Epithelial cell of esophagus (primary cell): Measurements from ENCODE around the gene ROR2.
"Not testable (repeated sequence)": the region's sequence is repeated elsewhere in the genome, so short reads cannot be mapped to it uniquely, and the experiment has no call there.

ENCODE experiments used
- DNase-seq: peaks from one replicate; pipeline ENCODE4 v3.0.0; 2010; ENCODE audit warnings: low read depth
- H3K4me3 ChIP-seq: 2 replicates; pipeline ENCODE4 v1.5.1; 2011; ENCODE audit warnings: mild to moderate bottlenecking, low read length, control low read depth
- TF ChIP-seq, protein P1 (sequence below): IDR thresholded peaks from 2 replicates; pipeline ENCODE4 v1.5.1; 2011; ENCODE audit warnings: low read depth, mild to moderate bottlenecking, low read length, control low read depth, inconsistent platforms; ENCODE audit not compliant: insufficient read depth; ENCODE audit errors: missing control alignments

Gene ROR2

DNA sequence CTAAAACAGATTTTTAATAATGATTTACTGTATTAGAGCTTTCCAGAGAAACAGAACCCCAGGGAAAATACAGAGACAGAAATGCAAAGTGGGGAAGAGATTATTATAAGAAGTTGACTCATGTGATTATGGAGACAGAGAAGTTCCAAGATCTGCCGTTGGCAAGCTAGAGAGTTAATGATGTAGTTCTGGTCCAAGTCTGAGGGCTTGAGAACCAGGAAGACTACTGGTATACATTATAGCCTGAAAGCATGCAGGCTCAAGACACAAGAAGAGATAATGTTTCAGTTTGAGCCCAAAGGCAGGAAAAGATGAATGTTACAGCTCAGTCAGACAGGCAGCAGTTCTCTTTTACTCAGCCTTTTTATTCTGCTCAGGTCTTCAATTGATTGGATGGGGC is 427.5 kb downstream of the ROR2 start:
- TF ChIP-seq, protein P1, sequence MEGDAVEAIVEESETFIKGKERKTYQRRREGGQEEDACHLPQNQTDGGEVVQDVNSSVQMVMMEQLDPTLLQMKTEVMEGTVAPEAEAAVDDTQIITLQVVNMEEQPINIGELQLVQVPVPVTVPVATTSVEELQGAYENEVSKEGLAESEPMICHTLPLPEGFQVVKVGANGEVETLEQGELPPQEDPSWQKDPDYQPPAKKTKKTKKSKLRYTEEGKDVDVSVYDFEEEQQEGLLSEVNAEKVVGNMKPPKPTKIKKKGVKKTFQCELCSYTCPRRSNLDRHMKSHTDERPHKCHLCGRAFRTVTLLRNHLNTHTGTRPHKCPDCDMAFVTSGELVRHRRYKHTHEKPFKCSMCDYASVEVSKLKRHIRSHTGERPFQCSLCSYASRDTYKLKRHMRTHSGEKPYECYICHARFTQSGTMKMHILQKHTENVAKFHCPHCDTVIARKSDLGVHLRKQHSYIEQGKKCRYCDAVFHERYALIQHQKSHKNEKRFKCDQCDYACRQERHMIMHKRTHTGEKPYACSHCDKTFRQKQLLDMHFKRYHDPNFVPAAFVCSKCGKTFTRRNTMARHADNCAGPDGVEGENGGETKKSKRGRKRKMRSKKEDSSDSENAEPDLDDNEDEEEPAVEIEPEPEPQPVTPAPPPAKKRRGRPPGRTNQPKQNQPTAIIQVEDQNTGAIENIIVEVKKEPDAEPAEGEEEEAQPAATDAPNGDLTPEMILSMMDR: no peak
- DNase-seq: no peak
- no peak overlapping the region for H3K4me3 ChIP-seq

DNA sequence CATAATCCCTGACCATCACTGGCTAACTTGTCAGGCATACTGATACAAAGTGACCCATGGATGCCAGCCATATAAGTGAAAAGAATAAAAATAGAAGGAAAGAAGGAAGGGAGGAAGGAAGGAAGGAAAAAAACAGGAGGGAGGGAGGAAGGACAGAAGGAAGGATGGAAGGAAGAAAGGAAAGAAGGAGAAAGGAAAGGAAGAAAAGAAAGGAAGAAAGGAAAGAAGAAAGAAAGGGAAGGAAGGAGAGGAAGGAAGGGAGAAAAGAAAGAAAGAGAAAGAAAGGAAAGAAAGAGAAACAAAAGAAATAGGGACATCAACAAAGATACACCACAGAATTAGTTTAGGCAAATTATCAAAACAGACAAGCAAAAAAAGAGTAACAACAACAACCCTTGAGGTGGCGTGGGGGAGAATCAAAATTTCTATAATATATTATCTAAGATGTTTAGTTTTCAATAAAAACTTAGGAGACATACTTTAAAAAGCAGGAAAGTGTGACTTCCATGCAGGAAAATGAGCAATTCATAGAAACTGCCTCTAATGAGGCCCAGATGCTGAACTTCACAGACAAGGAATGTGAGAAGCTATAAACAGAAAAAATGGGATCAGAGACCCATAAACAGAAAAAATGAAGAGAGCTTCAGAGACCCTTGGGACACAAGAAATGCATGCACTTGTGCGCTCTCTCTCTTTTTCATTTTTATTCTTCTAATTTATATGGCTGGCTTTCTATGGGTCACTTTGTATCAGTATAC is 430.3 kb downstream of the ROR2 start:
- H3K4me3 ChIP-seq: no peak overlapping the region
- DNase-seq: no peak

DNA sequence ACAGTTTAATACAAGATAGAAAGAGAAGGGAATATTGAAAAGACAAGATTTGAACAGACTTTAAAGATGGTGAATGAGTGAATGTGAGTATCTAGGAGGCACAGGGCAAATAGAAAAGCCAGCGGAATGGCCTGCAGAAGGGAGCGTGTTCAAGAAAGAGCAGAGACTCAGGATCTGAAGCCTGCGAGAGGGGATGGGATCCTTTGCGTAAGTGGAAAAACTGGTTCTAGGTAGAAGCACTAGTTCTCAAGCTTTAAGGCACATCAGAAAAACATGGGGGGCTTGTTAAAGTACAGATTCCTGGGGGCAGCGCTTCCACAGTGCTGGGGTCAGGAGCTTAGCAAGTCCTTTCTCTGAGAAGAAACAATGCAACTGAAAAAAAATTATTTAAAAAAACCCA is 431.6 kb downstream of the ROR2 start:
- DNase-seq: no peak
- H3K4me3 ChIP-seq: no peak overlapping the region
- TF ChIP-seq, protein P1: no peak

More for the DNA sequence above, 430.3 kb downstream of the ROR2 start:
- TF ChIP-seq, protein P1: no peak

DNA sequence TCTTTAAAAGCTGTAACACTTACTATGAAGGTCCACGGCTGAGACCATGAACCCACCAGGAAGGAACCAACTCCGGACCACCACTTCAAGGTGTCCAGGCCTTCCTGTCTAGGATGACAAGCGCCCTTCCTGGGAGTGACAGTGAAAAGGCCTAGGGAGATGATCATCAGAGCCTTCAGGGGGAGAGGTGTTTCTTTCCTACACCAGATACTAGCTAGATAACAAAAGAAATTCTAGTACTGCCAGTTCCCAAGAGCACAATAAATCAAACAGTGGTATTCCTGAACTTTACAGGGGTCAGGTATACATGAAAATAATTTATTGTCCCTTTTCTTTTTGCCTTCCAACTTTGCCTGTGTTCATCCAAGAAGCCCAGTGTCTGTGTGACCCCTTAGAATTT is 432.2 kb downstream of the ROR2 start:
- H3K4me3 ChIP-seq: no peak overlapping the region
- no peak for DNase-seq
- TF ChIP-seq, protein P1: no peak

DNA sequence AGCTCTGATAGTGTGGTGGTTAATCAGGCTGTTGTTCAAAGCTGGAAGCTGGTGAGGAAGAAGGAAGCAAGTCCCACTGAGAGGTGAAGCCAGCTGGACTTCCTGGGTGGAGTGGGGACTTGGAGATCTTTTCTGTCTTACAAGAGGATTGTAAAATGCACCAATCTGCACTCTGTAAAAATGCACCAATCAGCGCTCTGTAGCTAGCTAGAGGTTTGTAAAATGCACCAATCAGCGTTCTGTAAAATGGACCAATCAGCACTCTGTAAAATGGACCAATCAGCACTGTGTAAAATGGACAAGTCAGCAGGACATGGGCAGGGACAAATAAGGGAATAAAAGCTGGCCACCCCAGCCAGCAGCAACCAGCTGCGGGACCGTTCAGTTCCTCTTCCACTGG is 432.7 kb downstream of the ROR2 start:
- not testable (repeated sequence) for DNase-seq, H3K4me3 ChIP-seq

DNA sequence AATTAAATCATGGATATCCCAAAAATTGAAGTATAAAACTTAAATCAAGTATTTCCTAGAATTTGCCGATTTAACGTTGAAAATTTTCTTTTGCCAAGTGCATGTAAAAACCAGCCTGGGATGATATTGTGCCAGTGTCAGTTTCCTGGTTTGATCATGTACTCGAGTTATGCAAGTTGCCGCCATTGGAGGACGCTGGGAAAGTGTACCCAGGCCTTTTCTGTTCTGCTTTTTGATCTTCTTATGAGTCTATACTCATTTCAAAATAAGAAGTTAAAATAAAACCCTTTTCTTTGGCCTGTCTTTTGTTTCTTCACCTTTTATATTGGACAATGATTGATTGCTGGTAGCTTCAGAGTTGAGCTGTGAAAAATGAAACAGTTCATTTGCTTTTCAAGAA is 433.3 kb downstream of the ROR2 start:
- no peak for DNase-seq
- no peak overlapping the region for H3K4me3 ChIP-seq
- TF ChIP-seq, protein P1: no peak

DNA sequence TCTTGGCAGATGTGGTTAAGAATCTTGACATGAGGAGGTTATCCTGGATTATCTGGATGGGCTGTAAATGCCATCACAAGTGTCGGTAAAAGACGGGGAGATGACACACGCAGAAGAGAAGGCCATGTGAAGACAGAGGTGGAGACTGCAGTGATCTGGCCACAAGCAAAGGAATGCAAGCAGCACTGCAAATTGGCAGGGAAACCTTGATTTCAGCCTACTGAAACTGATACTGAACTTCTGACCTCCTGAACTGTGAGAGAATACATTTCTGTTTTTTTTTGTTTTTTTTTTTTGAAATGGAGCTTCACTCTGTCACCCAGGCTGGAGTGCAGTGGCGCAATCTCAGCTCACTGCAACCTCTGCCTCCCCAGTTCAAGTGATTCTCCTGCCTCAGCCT is 433.9 kb downstream of the ROR2 start:
- H3K4me3 ChIP-seq: no peak overlapping the region
- DNase-seq: no peak
- TF ChIP-seq, protein P1: no peak
